Measurements from ENCODE around the gene STK11IP. TPM values are rescaled to one million over a fixed set of nuclear protein-coding genes. Genes with fewer than 3 reads are reported as not detected.

The STK11IP gene
- total and polyA plus RNA-seq, 2 of the 13 experiments (the other 11 are each of a cell fraction or from before 2014, with no cell fraction given), result 12.8 to 24.0 TPM

- TF ChIP-seq REPIN1 (CRISPR knock-in tag; IDR thresholded peaks at IDR 0.05; ENCODE audit: borderline replicate concordance, low read depth) (no peak), ZNF33B (CRISPR knock-in tag; IDR thresholded peaks at IDR 0.05) (no peak), ZEB1 (IDR thresholded peaks at IDR 0.05; ENCODE audit: insufficient replicate concordance, low read depth) (peak; percentile 81), ATM (IDR thresholded peaks at IDR 0.05; ENCODE audit: borderline replicate concordance) (no peak), ZBTB21 (CRISPR knock-in tag; IDR thresholded peaks at IDR 0.05) (peak; percentile 69), THRA (CRISPR knock-in tag; IDR thresholded peaks at IDR 0.05; ENCODE audit: borderline replicate concordance) (peak; percentile 67; the same call in 1 of the 2 replicates), THAP9 (CRISPR knock-in tag; IDR thresholded peaks at IDR 0.05; ENCODE audit: borderline replicate concordance) (no peak), RBM39 (IDR thresholded peaks at IDR 0.05; ENCODE audit: low read depth, low read length, poor library complexity, severe bottlenecking) (no peak), HNF4A (CRISPR knock-in tag; IDR thresholded peaks at IDR 0.05) (peak; percentile 73), UBTF (CRISPR knock-in tag; IDR thresholded peaks at IDR 0.05) (peak; percentile 47; the same call in 1 of the 2 replicates), TEAD3 (CRISPR knock-in tag; optimal IDR thresholded peaks at IDR 0.05; ENCODE audit: borderline replicate concordance) (peak; percentile 26), NR2C2 (CRISPR knock-in tag; IDR thresholded peaks at IDR 0.05; ENCODE audit: borderline replicate concordance) (peak; percentile 38; the same call in 1 of the 2 replicates), GABPA (IDR thresholded peaks at IDR 0.05; ENCODE audit: low read depth, low read length) (no peak), GABPA (CRISPR knock-in tag; IDR thresholded peaks at IDR 0.05; ENCODE audit: low read depth) (no peak), MED8 (CRISPR knock-in tag; IDR thresholded peaks at IDR 0.05; ENCODE audit: insufficient replicate concordance) (no peak), SOX6 (IDR thresholded peaks at IDR 0.05) (no peak), SOX6 (CRISPR knock-in tag; IDR thresholded peaks at IDR 0.05) (peak; percentile 39; the same call in 1 of the 2 replicates), KDM1A (CRISPR knock-in tag; IDR thresholded peaks at IDR 0.05) (peak; percentile 45; the same call in 1 of the 2 replicates), THAP8 (CRISPR knock-in tag; IDR thresholded peaks at IDR 0.05; ENCODE audit: borderline replicate concordance) (no peak), ESRRA (CRISPR knock-in tag; IDR thresholded peaks at IDR 0.05; ENCODE audit: low read depth) (peak; percentile 83; the same call in 1 of the 2 replicates), ZKSCAN8 (CRISPR knock-in tag; IDR thresholded peaks at IDR 0.05; ENCODE audit: borderline replicate concordance) (no peak), ZNF296 (CRISPR knock-in tag; conservative IDR thresholded peaks at IDR 0.05) (no peak), KMT2B (CRISPR knock-in tag; IDR thresholded peaks at IDR 0.05) (peak; percentile 24; the same call in 1 of the 2 replicates)
Observed at GRCh38 chr2:219618733-219619122, 21.1 kb downstream of the STK11IP start (continued).

Data from HepG2 (cell line).